ENCODE results near the gene TBC1D14. TPM values are rescaled to one million over a fixed set of nuclear protein-coding genes. Genes with fewer than 3 reads are reported as not detected.

TBC1D14 gene
- total RNA-seq, 1 donor: 39.4 TPM

GRCh38 chr4:7055111-7055989, 145.7 kb downstream of the TBC1D14 start:
- Histone ChIP-seq H2AFZ (ENCODE audit: low read length) (no peak overlapping the region), H3K27me3 (ENCODE audit: insufficient read depth, low read length) (no peaks in the 10 kb centered on the region), H3K27ac (ENCODE audit: low read depth, low read length) (no peak overlapping the region), H3K4me3 (ENCODE audit: insufficient read depth, low read length) (no peak overlapping the region), H3K4me2 (ENCODE audit: insufficient read depth, low read length) (no peak overlapping the region), H3K79me2 (ENCODE audit: insufficient read depth, low read length) (peaks cover 58% of the 10 kb centered on the region), H4K20me1 (ENCODE audit: insufficient read depth, low read length) (peaks cover 17% of the 10 kb centered on the region), H3K9me3 (ENCODE audit: low read depth, low read length) (no peaks in the 10 kb centered on the region), H3K36me3 (ENCODE audit: insufficient read depth, low read length) (peaks cover 43% of the 10 kb centered on the region), H3K4me1 (ENCODE audit: insufficient read depth, low read length) (peaks cover 5% of the 10 kb centered on the region)
- no peak for TF ChIP-seq CTCF (IDR thresholded peaks at IDR 0.05; ENCODE audit: extremely low read depth, low read depth, low read length)
- DNase-seq (ENCODE audit: insufficient read length, low spot score, missing footprints): peak; percentile 80

- no peaks in the 10 kb centered on the region for H3K27me3 ChIP-seq (ENCODE audit: insufficient read depth, low read length)
- H3K79me2 ChIP-seq (ENCODE audit: insufficient read depth, low read length): peaks cover 55% of the 10 kb centered on the region
- peaks cover 49% of the 10 kb centered on the region for H3K36me3 ChIP-seq (ENCODE audit: insufficient read depth, low read length)
- no peak overlapping the region for H3K4me3 ChIP-seq (ENCODE audit: insufficient read depth, low read length)
- no peak overlapping the region for H3K4me2 ChIP-seq (ENCODE audit: insufficient read depth, low read length)
- H3K9me3 ChIP-seq (ENCODE audit: low read depth, low read length): no peaks in the 10 kb centered on the region
- H3K27ac ChIP-seq (ENCODE audit: low read depth, low read length): no peak overlapping the region
- H2AFZ ChIP-seq (ENCODE audit: low read length): no peak overlapping the region
- no peak for TF ChIP-seq CTCF (IDR thresholded peaks at IDR 0.05; ENCODE audit: extremely low read depth, low read depth, low read length)
- peak; percentile 62 for DNase-seq (ENCODE audit: insufficient read length, low spot score, missing footprints)
- peaks cover 5% of the 10 kb centered on the region for H3K4me1 ChIP-seq (ENCODE audit: insufficient read depth, low read length)
- H4K20me1 ChIP-seq (ENCODE audit: insufficient read depth, low read length): peaks cover 13% of the 10 kb centered on the region
Measured at GRCh38 chr4:7055990-7056325, 146.3 kb downstream of the TBC1D14 start.

- H3K79me2 ChIP-seq (ENCODE audit: insufficient read depth, low read length): peaks cover 41% of the 10 kb centered on the region
- H4K20me1 ChIP-seq (ENCODE audit: insufficient read depth, low read length): peaks cover 13% of the 10 kb centered on the region
- H3K4me3 ChIP-seq (ENCODE audit: insufficient read depth, low read length): no peak overlapping the region
- no peaks in the 10 kb centered on the region for H3K27me3 ChIP-seq (ENCODE audit: insufficient read depth, low read length)
- peaks cover 5% of the 10 kb centered on the region for H3K4me1 ChIP-seq (ENCODE audit: insufficient read depth, low read length)
- H3K36me3 ChIP-seq (ENCODE audit: insufficient read depth, low read length): peaks cover 70% of the 10 kb centered on the region
- no peak for DNase-seq (ENCODE audit: insufficient read length, low spot score, missing footprints)
- no peak overlapping the region for H3K4me2 ChIP-seq (ENCODE audit: insufficient read depth, low read length)
- TF ChIP-seq CTCF (IDR thresholded peaks at IDR 0.05; ENCODE audit: extremely low read depth, low read depth, low read length): no peak
- H3K9me3 ChIP-seq (ENCODE audit: low read depth, low read length): no peaks in the 10 kb centered on the region
- H2AFZ ChIP-seq (ENCODE audit: low read length): no peak overlapping the region
- H3K27ac ChIP-seq (ENCODE audit: low read depth, low read length): no peak overlapping the region
Measured at GRCh38 chr4:7058792-7059191, 149.2 kb downstream of the TBC1D14 start.

GRCh38 chr4:7059662-7060061, 150.0 kb downstream of the TBC1D14 start:
- peaks cover 5% of the 10 kb centered on the region for H3K4me1 ChIP-seq (ENCODE audit: insufficient read depth, low read length)

More at GRCh38 chr4:7059662-7060061, 150.0 kb downstream of the TBC1D14 start:
- Histone ChIP-seq H3K4me3 (ENCODE audit: insufficient read depth, low read length) (no peak overlapping the region), H4K20me1 (ENCODE audit: insufficient read depth, low read length) (peaks cover 13% of the 10 kb centered on the region), H3K27me3 (ENCODE audit: insufficient read depth, low read length) (no peaks in the 10 kb centered on the region), H3K27ac (ENCODE audit: low read depth, low read length) (no peak overlapping the region), H3K36me3 (ENCODE audit: insufficient read depth, low read length) (peaks cover 70% of the 10 kb centered on the region), H3K9me3 (ENCODE audit: low read depth, low read length) (no peaks in the 10 kb centered on the region), H3K79me2 (ENCODE audit: insufficient read depth, low read length) (peaks cover 39% of the 10 kb centered on the region), H2AFZ (ENCODE audit: low read length) (no peak overlapping the region), H3K4me2 (ENCODE audit: insufficient read depth, low read length) (no peak overlapping the region)
- DNase-seq (ENCODE audit: insufficient read length, low spot score, missing footprints): no peak
- TF ChIP-seq CTCF (IDR thresholded peaks at IDR 0.05; ENCODE audit: extremely low read depth, low read depth, low read length): no peak

Data from osteoblast (primary cell).